Measurements from ENCODE around the gene THUMPD1. TPM values are rescaled to one million over a fixed set of nuclear protein-coding genes. Genes with fewer than 3 reads are reported as not detected.
"Not testable (repeated sequence)": the region's sequence is repeated elsewhere in the genome, so short reads cannot be mapped to it uniquely, and the experiment has no call there.

Gene THUMPD1
- total RNA-seq, 1 donor from 2014 or later = 75.8 TPM

- DNase-seq (ENCODE audit: low spot score in 2 of 2) (no peak), FAIRE-seq (no peak)
Observed at GRCh38 chr16:20750558-20750957, 8.9 kb upstream of the THUMPD1 start.

GRCh38 chr16:20749474-20749873 is 7.9 kb upstream of the THUMPD1 start:
- DNase-seq (ENCODE audit: low spot score in 2 of 2) = no peak
- no peak for FAIRE-seq

GRCh38 chr16:20747030-20747816 is 5.6 kb upstream of the THUMPD1 start:
- DNase-seq (ENCODE audit: low spot score in 2 of 2) (no peak), FAIRE-seq (no peak)

GRCh38 chr16:20746461-20746860 is 4.8 kb upstream of the THUMPD1 start:
- no peak for FAIRE-seq

GRCh38 chr16:20744922-20745440 is 3.4 kb upstream of the THUMPD1 start:
- FAIRE-seq (no peak), DNase-seq (ENCODE audit: low spot score in 2 of 2) (no peak)

More at GRCh38 chr16:20746461-20746860, 4.8 kb upstream of the THUMPD1 start:
- DNase-seq (ENCODE audit: low spot score in 2 of 2) = no peak

GRCh38 chr16:20743591-20743990 is 2.0 kb upstream of the THUMPD1 start:
- DNase-seq (ENCODE audit: low spot score in 2 of 2) (no peak), FAIRE-seq (no peak)

- peak; percentile 72 to 85 for DNase-seq (ENCODE audit: low spot score in 2 of 2)
- FAIRE-seq = no peak
Observed at GRCh38 chr16:20740901-20741521, 607 bp downstream of the THUMPD1 start.

GRCh38 chr16:20740007-20740883 is 1.4 kb downstream of the THUMPD1 start:
- no peak for DNase-seq (ENCODE audit: low spot score in 2 of 2)
- FAIRE-seq = no peak

GRCh38 chr16:20735490-20735889 is 6.1 kb downstream of the THUMPD1 start:
- FAIRE-seq = no peak
- no peak for DNase-seq (ENCODE audit: low spot score in 2 of 2)

GRCh38 chr16:20734782-20735181 is 6.8 kb downstream of the THUMPD1 start:
- no peak for DNase-seq (ENCODE audit: low spot score in 2 of 2)
- FAIRE-seq = no peak

GRCh38 chr16:20734056-20734455 is 7.6 kb downstream of the THUMPD1 start:
- no peak for FAIRE-seq
- no peak for DNase-seq (ENCODE audit: low spot score in 2 of 2)

GRCh38 chr16:20729141-20729540 is 12.5 kb downstream of the THUMPD1 start:
- no peak for FAIRE-seq

GRCh38 chr16:20727181-20727580 is 14.4 kb downstream of the THUMPD1 start:
- DNase-seq (ENCODE audit: low spot score in 2 of 2) (no peak), FAIRE-seq (no peak)

More at GRCh38 chr16:20729141-20729540, 12.5 kb downstream of the THUMPD1 start:
- no peak for DNase-seq (ENCODE audit: low spot score in 2 of 2)

- no peak for FAIRE-seq
- no peak for DNase-seq (ENCODE audit: low spot score in 2 of 2)
Observed at GRCh38 chr16:20726661-20727060, 15.0 kb downstream of the THUMPD1 start.

- FAIRE-seq = no peak
- DNase-seq (ENCODE audit: low spot score in 2 of 2) = no peak
Observed at GRCh38 chr16:20720251-20720650, 21.4 kb downstream of the THUMPD1 start.

GRCh38 chr16:20717718-20718117 is 23.9 kb downstream of the THUMPD1 start:
- not testable (repeated sequence) for DNase-seq (ENCODE audit: low spot score in 2 of 2); FAIRE-seq

- no peak for FAIRE-seq
Observed at GRCh38 chr16:20711277-20711911, 30.2 kb downstream of the THUMPD1 start.

GRCh38 chr16:20708129-20708528 is 33.5 kb downstream of the THUMPD1 start:
- not testable (repeated sequence) for FAIRE-seq; DNase-seq (ENCODE audit: low spot score in 2 of 2)

More at GRCh38 chr16:20711277-20711911, 30.2 kb downstream of the THUMPD1 start:
- no peak for DNase-seq (ENCODE audit: low spot score in 2 of 2)

- no peak for DNase-seq (ENCODE audit: low spot score in 2 of 2)
- FAIRE-seq = no peak
Observed at GRCh38 chr16:20707461-20707860, 34.2 kb downstream of the THUMPD1 start.

- not testable (repeated sequence) for DNase-seq (ENCODE audit: low spot score in 2 of 2)
- peak; percentile 89 for FAIRE-seq
Observed at GRCh38 chr16:20705972-20706371, 35.6 kb downstream of the THUMPD1 start.
